ENCODE measurements around the gene SELE. TPM values are rescaled to one million over a fixed set of nuclear protein-coding genes. Genes with fewer than 3 reads are reported as not detected.

Gene SELE
- total and polyA plus RNA-seq, 9 of the 15 experiments (the other 6 are each of a cell fraction or from before 2014, with no cell fraction given) = 0.08 TPM; not detected in 8

DNA sequence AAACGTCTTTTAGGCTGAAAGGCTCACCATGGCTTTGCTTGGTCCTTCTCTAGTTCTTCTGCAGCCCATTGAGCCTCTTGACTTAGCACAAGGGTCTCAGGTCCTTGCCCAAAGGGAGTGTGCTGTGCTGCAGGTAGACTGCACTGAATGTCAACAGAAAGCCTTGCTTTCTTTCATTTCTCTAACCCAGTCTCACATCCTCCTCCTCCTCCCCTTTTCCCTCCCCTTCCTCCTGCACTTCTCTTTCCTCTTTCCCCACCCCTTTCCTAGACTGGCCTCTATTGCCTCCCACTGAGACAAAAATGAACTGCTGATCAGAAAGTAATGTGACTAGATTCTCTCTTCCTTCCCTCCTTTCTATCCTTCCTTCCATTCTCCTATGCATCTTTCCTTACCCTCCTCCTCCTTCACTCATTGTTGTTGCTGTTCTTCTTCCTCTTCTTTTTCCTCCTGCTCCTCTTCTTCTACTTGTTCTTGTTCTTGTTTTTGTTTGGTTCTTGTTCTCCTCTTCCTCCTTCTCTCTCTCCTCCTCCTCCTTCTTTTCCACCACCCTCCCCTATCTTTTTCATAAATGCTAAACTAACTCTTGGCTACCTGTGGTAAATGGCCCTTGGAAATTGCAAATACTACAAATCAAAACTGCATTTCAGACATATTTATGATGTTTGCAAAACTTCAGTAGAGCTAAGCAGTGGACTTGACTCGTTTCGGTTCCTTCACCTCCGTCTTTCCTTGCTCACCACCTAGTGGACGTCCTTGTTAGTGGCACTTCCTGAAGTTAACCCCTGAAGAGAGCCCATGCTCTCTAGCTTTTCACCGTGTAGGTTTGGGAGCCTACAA lies 22.2 kb downstream of the SELE start, which contains the start of gene SELL:
TSS of gene SELL (minus strand) at position 152 of the 840 bp plus-strand sequence. CDS start at position 30, 122 bp downstream.
- POLR2A ChIA-PET = interaction anchor here (0.8 kb wide), 1 partner anchor 83 kb away, joined by 3 read pairs; the partner anchor contains the start of gene METTL18
- Histone ChIP-seq H3K4me2 (ENCODE audit: insufficient read depth, low read length) (no peak within 1 kb of the TSS), H2AFZ (ENCODE audit: low read depth, low read length) (peak within 1 kb of the TSS; percentile 53; the same call in 1 of the 2 replicates), H3K36me3 (ENCODE audit: control insufficient read depth, insufficient read depth, low read length) (no peaks in the 10 kb centered on the region), H3K9ac (ENCODE audit: insufficient read depth in 1 of 2, low read depth in 2 of 2, low read length in 2 of 2) (no peak within 1 kb of the TSS), H3K4me3 (no peak within 1 kb of the TSS), H4K20me1 (replicated peaks; ENCODE audit: control insufficient read depth, insufficient read depth, low read length) (no peaks in the 10 kb centered on the region), H3K79me2 (ENCODE audit: control insufficient read depth, insufficient read depth, low read length) (no peaks in the 10 kb centered on the region), H3K27me3 (ENCODE audit: control insufficient read depth in 2 of 2, insufficient read depth in 2 of 2, low read length in 2 of 2) (no peaks in the 10 kb centered on the region), H3K27ac (ENCODE audit: extremely low read depth, low read depth, low read length) (no peak within 1 kb of the TSS), H3K4me1 (replicated peaks in 1 of 2; ENCODE audit: control insufficient read depth in 2 of 2, insufficient read depth in 2 of 2, low read length in 2 of 2) (no peaks in the 10 kb centered on the region), H3K9me1 (ENCODE audit: control insufficient read depth, insufficient read depth, low read length) (no peaks in the 10 kb centered on the region), H3K9me3 (replicated peaks; ENCODE audit: control insufficient read depth, insufficient read depth, low read depth, low read length) (no peaks in the 10 kb centered on the region)
- peak; percentile 98 for ATAC-seq
- 1% methylated on average over 6 of the region's 6 CpGs for WGBS (ENCODE audit: insufficient coverage, low coverage, missing lambda C conversion rate)
- CTCF ChIA-PET (ENCODE audit: low intra/inter-chr PET ratio) = interaction anchor here (1.5 to 1.6 kb wide), 2 partner anchors 111 to 246 kb away, joined by 5 to 8 read pairs; no protein-coding TSS in a partner anchor
- DNase-seq (ENCODE audit: extremely low read depth in 1 of 4, low spot score in 3 of 4) = peak; percentile 51 to 69 (median 62)
- in situ Hi-C loops (cut with MboI) (loop anchor here (10.0 kb wide), 1 partner anchor 107 kb away; no protein-coding TSS in a partner anchor), intact Hi-C loops (cut with micrococcal nuclease) (loop anchor here (1.0 to 5.0 kb wide), 4 partner anchors 97 to 161 kb away; partner anchors contain the start of gene F5)
- no TSS peak for BruUV-seq (replicated peaks)
- FAIRE-seq = peak; percentile 93
- no peak for TF ChIP-seq STAT5A (IDR thresholded peaks at IDR 0.05; ENCODE audit: borderline replicate concordance, low read length)
- TF ChIP-seq, protein P1, sequence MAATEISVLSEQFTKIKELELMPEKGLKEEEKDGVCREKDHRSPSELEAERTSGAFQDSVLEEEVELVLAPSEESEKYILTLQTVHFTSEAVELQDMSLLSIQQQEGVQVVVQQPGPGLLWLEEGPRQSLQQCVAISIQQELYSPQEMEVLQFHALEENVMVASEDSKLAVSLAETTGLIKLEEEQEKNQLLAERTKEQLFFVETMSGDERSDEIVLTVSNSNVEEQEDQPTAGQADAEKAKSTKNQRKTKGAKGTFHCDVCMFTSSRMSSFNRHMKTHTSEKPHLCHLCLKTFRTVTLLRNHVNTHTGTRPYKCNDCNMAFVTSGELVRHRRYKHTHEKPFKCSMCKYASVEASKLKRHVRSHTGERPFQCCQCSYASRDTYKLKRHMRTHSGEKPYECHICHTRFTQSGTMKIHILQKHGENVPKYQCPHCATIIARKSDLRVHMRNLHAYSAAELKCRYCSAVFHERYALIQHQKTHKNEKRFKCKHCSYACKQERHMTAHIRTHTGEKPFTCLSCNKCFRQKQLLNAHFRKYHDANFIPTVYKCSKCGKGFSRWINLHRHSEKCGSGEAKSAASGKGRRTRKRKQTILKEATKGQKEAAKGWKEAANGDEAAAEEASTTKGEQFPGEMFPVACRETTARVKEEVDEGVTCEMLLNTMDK (IDR thresholded peaks at IDR 0.05; ENCODE audit: borderline replicate concordance, insufficient read depth, low read depth, low read length, poor library complexity, severe bottlenecking) = no peak
- no peak for TF ChIP-seq KLF10 (CRISPR knock-in tag; IDR thresholded peaks at IDR 0.05)
- TF ChIP-seq, protein P2, sequence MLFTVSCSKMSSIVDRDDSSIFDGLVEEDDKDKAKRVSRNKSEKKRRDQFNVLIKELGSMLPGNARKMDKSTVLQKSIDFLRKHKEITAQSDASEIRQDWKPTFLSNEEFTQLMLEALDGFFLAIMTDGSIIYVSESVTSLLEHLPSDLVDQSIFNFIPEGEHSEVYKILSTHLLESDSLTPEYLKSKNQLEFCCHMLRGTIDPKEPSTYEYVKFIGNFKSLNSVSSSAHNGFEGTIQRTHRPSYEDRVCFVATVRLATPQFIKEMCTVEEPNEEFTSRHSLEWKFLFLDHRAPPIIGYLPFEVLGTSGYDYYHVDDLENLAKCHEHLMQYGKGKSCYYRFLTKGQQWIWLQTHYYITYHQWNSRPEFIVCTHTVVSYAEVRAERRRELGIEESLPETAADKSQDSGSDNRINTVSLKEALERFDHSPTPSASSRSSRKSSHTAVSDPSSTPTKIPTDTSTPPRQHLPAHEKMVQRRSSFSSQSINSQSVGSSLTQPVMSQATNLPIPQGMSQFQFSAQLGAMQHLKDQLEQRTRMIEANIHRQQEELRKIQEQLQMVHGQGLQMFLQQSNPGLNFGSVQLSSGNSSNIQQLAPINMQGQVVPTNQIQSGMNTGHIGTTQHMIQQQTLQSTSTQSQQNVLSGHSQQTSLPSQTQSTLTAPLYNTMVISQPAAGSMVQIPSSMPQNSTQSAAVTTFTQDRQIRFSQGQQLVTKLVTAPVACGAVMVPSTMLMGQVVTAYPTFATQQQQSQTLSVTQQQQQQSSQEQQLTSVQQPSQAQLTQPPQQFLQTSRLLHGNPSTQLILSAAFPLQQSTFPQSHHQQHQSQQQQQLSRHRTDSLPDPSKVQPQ (CRISPR knock-in tag; IDR thresholded peaks at IDR 0.05; ENCODE audit: borderline replicate concordance) = no peak
- TF ChIP-seq, protein P3, sequence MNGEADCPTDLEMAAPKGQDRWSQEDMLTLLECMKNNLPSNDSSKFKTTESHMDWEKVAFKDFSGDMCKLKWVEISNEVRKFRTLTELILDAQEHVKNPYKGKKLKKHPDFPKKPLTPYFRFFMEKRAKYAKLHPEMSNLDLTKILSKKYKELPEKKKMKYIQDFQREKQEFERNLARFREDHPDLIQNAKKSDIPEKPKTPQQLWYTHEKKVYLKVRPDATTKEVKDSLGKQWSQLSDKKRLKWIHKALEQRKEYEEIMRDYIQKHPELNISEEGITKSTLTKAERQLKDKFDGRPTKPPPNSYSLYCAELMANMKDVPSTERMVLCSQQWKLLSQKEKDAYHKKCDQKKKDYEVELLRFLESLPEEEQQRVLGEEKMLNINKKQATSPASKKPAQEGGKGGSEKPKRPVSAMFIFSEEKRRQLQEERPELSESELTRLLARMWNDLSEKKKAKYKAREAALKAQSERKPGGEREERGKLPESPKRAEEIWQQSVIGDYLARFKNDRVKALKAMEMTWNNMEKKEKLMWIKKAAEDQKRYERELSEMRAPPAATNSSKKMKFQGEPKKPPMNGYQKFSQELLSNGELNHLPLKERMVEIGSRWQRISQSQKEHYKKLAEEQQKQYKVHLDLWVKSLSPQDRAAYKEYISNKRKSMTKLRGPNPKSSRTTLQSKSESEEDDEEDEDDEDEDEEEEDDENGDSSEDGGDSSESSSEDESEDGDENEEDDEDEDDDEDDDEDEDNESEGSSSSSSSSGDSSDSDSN (IDR thresholded peaks at IDR 0.05; ENCODE audit: borderline replicate concordance in 1 of 2, low read depth in 2 of 2, low read length in 2 of 2) = 0 out of 4 replicates have a peak, but pooled peaks of 1 of the 2 experiments have one; percentile 24
- 0 out of 2 replicates have a peak, but pooled peaks have one; percentile 10 for TF ChIP-seq SNIP1 (IDR thresholded peaks at IDR 0.05; ENCODE audit: low read depth)
- no peak for TF ChIP-seq NCOA6 (IDR thresholded peaks at IDR 0.05)
- no peak for TF ChIP-seq ZNF76 (CRISPR knock-in tag; IDR thresholded peaks at IDR 0.05; ENCODE audit: borderline replicate concordance)
- TF ChIP-seq, protein P4, sequence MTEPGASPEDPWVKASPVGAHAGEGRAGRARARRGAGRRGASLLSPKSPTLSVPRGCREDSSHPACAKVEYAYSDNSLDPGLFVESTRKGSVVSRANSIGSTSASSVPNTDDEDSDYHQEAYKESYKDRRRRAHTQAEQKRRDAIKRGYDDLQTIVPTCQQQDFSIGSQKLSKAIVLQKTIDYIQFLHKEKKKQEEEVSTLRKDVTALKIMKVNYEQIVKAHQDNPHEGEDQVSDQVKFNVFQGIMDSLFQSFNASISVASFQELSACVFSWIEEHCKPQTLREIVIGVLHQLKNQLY (CRISPR knock-in tag; conservative IDR thresholded peaks at IDR 0.05) = no peak
- TF ChIP-seq PRMT5 (CRISPR knock-in tag; IDR thresholded peaks at IDR 0.05) = no peak
- TF ChIP-seq TAF7 (tag; IDR thresholded peaks at IDR 0.05) = no peak
- TF ChIP-seq HEY1 (CRISPR knock-in tag; IDR thresholded peaks at IDR 0.05; ENCODE audit: borderline replicate concordance) = no peak

Measured in K562 (cell line).